Heart left ventricle (tissue), 16 donors: Measurements from ENCODE around the gene ESPN. TPM values are rescaled to one million over a fixed set of nuclear protein-coding genes. Genes with fewer than 3 reads are reported as not detected.

ENCODE experiments used
- ATAC-seq, 4 donors: fragments of 200-7000 bp; cut with Tn5 transposase; one replicate each; pipeline ENCODE4 v1.9.1; 2020 to 2022; ENCODE audit warnings: moderate library complexity in 4 of 4, mild to moderate bottlenecking in 3 of 4, moderate number of reproducible peaks in 1 of 4
- DNase-seq, 5 donors: peaks; one replicate each; pipeline ENCODE4 v3.0.0-alpha.2; 2020
- H3K27ac ChIP-seq, 12 donors: fragments of 200-600 bp; sonication (generic) in 4 of 12; one replicate each; pipeline versions ENCODE4 v1.5.0 to v1.8.0; 2016 to 2022; ENCODE audit warnings: mild to moderate bottlenecking in 2 of 12
- H3K27me3 ChIP-seq, 9 donors: fragments of 200-600 bp; sonication (generic) in 2 of 9; one replicate each; pipeline versions ENCODE4 v1.5.1 to v1.8.0; 2016 to 2022; ENCODE audit warnings: mild to moderate bottlenecking in 3 of 9
- H3K36me3 ChIP-seq, 9 donors: fragments of 200-600 bp; sonication (generic) in 2 of 9; one replicate each; pipeline versions ENCODE4 v1.5.0 to v1.8.0; 2018 to 2022; ENCODE audit warnings: mild to moderate bottlenecking in 2 of 9
- H3K4me1 ChIP-seq, 12 donors: fragments of 200-600 bp; sonication (generic) in 4 of 12; one replicate each; pipeline versions ENCODE4 v1.5.0 to v1.8.0; 2016 to 2022; ENCODE audit warnings: mild to moderate bottlenecking in 3 of 12
- H3K4me3 ChIP-seq, 12 donors: fragments of 200-600 bp; sonication (generic) in 4 of 12; one replicate each; pipeline versions ENCODE4 v1.5.0 to v1.8.0; 2017 to 2022; ENCODE audit warnings: mild to moderate bottlenecking in 9 of 12, moderate library complexity in 4 of 12
- H3K9me3 ChIP-seq, 12 donors: fragments of 200-600 bp; sonication (generic) in 4 of 12; one replicate each; pipeline versions ENCODE4 v1.5.0 to v1.8.0; 2016 to 2022; ENCODE audit warnings: mild to moderate bottlenecking in 1 of 12
- POLR2A ChIP-seq, 2 donors: fragments of 450-650 bp; IDR thresholded peaks; one replicate each; pipeline ENCODE4 v1.6.1; 2017; ENCODE audit warnings: antibody characterized with exemption in 2 of 2, mild to moderate bottlenecking in 2 of 2, moderate library complexity in 2 of 2
- WGBS, 4 donors: extraction: QIAGEN DNeasy Blood & Tissue Kit in 2 of 4; methylation state at CpG; one replicate each; pipeline versions ENCODE4 v1.1.5 to v1.1.7; 2013 to 2018; 5-methylcytosine and 5-hydroxymethylcytosine counted together
- intact Hi-C, 10 donors: fragments of 100-400 bp; cut with DNase I; formaldehyde crosslinking; loops; one replicate each; pipeline versions ENCODE4 v1.11.1 to v1.14.2; 2022
- polyA plus RNA-seq, 2 donors: library from polyadenylated mRNA; stranded (reverse); fragments of 200-250 nt; gene quantifications; one replicate each; pipeline ENCODE4 v1.2.3, GENCODE V29; 2013
- total RNA-seq, 9 donors: library from RNA; depleted of rRNA in 2 of 9; stranded (reverse); fragments of >200 nt in 2 of 9; fragmentation: NEBNext Ultra II Directional in 3 of 9; extraction: Animal tissue kit (Norgen Biotek cat#: 25700) in 3 of 9; gene quantifications; one replicate each; pipeline versions ENCODE4 v1.1.0 to v1.2.4, GENCODE V29; 2016 to 2023
- TF ChIP-seq, protein P1 (sequence below), 12 donors: fragments of 200-600 bp; sonication (generic) in 4 of 12; IDR thresholded peaks; one replicate each; pipeline versions ENCODE4 v1.5.0 to v1.8.0; 2018 to 2022; ENCODE audit warnings: antibody characterized with exemption in 12 of 12, mild to moderate bottlenecking in 5 of 12
- donor health status: ischemic (EF 13 %, LVEDD 7.1; RV severe dilation, severe dysfunction).
- donor health status: healthy with polysubstance abuse.
- donor health status: DM: no; HTN: yes; CAD: no.
- donor health status: DM: no; HTN: no; CAD: no.
- donor health status: ischemic (EF 25% LVEDD 6.9; RV normal size, moderate dysfunction).
- donor health status: ischemic (EF 25% LVEDD 5.7; RV mildly dilated, moderate dysfunction).
- donor health status: healthy.
- donor health status: DM: yes; HTN: yes; CAD: no.
- donor health status: ischemic (EF 35%, LVEDD 5.7; RV mildly dilated, moderate dysfunction).
- donor health status: nonischemic (EF 11% LVEDD 7.7; RV severe dilation, severe dysfunction).
- donor health status: DM: yes; HTN: yes; CAD: no.
- donor health status: PGD.
- donor health status: ischemic (EF 29% LVEDD 5.4; RV normal size, mild dysfunction).
- donor health status: nonischemic (EF 23%, LVEDD 6.1; RV moderate dilation, normal function).

The ESPN gene
- total and polyA plus RNA-seq, 11 donors, result 0.10 to 1.3 (median 0.21) TPM; not detected in 6

DNA sequence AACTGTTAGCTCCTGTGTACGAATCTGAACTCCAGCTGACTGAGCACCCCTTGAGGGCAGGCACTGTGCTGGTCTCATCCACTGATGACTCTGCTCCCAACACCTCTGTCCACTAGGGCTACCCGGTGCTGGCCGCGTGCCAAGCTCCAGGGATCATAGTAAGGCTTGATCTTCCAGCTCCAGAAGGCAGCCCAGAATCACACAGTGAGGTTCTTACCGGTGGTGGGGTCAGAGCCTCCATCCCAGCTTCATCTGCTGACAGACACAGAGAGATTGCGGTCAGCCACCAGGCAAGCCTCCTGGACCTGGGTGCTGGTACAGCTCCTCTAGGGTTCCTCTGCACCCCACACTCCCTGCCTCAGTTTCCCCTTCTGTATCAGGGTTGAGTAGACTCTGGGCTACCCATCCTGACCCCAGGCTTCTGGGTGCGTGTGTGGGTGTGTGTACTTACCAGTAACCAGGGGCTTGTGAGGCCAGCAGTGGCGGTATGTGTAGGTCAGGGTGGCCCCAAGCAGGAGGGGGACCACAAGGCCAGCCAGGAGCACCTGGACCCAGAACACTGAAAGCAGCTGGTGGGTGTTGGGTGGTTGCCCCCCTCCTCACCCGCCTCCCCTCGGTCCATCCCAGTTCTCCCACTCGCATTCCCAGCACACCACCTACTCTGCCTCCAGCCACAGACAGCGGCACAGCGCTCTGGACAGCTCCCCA is 38.0 kb downstream of the ESPN start:
- no peaks in the 10 kb centered on the region for H3K9me3 ChIP-seq
- ATAC-seq (no peak), DNase-seq (no peak)
- peaks cover 0 to 34% (median 5%) of the 10 kb centered on the region in 9 donors for H3K27me3 ChIP-seq
- WGBS, 4 donors, result 87 to 93% (median 90%) methylated on average over 13 of the region's 13 CpGs
- H3K4me1 ChIP-seq, result peaks cover 0 to 36% (median 11%) of the 10 kb centered on the region in 12 donors
- TF ChIP-seq, protein P1, sequence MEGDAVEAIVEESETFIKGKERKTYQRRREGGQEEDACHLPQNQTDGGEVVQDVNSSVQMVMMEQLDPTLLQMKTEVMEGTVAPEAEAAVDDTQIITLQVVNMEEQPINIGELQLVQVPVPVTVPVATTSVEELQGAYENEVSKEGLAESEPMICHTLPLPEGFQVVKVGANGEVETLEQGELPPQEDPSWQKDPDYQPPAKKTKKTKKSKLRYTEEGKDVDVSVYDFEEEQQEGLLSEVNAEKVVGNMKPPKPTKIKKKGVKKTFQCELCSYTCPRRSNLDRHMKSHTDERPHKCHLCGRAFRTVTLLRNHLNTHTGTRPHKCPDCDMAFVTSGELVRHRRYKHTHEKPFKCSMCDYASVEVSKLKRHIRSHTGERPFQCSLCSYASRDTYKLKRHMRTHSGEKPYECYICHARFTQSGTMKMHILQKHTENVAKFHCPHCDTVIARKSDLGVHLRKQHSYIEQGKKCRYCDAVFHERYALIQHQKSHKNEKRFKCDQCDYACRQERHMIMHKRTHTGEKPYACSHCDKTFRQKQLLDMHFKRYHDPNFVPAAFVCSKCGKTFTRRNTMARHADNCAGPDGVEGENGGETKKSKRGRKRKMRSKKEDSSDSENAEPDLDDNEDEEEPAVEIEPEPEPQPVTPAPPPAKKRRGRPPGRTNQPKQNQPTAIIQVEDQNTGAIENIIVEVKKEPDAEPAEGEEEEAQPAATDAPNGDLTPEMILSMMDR (IDR thresholded peaks at IDR 0.05), result no peak
- no peak for TF ChIP-seq POLR2A (IDR thresholded peaks at IDR 0.05)
- intact Hi-C loops, result no loop called here
- H3K4me3 ChIP-seq, result no peak overlapping the region
- no peak overlapping the region for H3K27ac ChIP-seq
- peaks cover 0 to 27% (median 17%) of the 10 kb centered on the region in 9 donors for H3K36me3 ChIP-seq

DNA sequence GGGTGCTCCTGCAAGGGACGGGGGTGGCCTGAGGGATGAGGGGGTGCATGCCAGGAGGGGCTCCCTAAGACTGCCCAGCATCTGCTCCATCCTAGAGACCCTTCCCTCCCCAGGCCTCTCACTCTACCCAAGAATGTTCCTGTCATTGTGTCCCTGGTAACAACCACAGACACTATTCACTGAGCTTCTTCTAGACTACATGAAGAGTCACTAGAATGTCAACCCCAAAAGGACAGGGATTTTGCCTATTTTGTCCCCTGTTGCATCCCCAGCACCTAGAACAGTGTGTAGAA is 38.5 kb downstream of the ESPN start:
- H3K27ac ChIP-seq, result no peak overlapping the region
- intact Hi-C loops, result no loop called here
- 70 to 100% (median 88%) methylated on average over 1 of the region's 1 CpG for WGBS, 4 donors
- ATAC-seq (no peak), DNase-seq (no peak)
- H3K36me3 ChIP-seq, result peaks cover 0 to 32% (median 18%) of the 10 kb centered on the region in 9 donors
- TF ChIP-seq POLR2A (IDR thresholded peaks at IDR 0.05), result no peak
- TF ChIP-seq, protein P1 (IDR thresholded peaks at IDR 0.05), result no peak
- peaks cover 0 to 36% (median 11%) of the 10 kb centered on the region in 12 donors for H3K4me1 ChIP-seq
- H3K9me3 ChIP-seq, result no peaks in the 10 kb centered on the region
- no peak overlapping the region for H3K4me3 ChIP-seq
- H3K27me3 ChIP-seq, result peaks cover 0 to 29% (median 5%) of the 10 kb centered on the region in 9 donors

DNA sequence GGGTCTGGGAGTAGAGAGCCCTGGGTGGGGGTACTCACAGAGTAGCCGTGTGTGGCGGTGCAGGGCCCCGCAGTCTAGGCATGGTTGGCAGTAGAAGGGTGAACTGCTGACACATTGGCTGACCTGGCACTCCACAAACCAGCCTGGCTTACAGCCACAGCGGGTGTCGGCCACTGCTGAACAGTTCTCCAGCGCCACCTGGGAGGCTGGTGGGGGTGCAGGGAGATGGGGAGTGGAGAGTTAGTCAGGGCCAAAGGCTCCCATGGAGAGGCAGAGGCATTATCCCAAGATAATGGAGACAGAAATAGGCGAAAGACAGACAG is 39.9 kb downstream of the ESPN start:
- TF ChIP-seq, protein P1 (IDR thresholded peaks at IDR 0.05), result peak in 9 of 12 donors; percentile 7 to 45 (median 27)
- no peak for TF ChIP-seq POLR2A (IDR thresholded peaks at IDR 0.05)
- H3K4me3 ChIP-seq, result peak overlapping the region in 1 of 12 donors; percentile 55
- intact Hi-C loops, result no loop called here
- peaks cover 0 to 47% (median 28%) of the 10 kb centered on the region in 9 donors for H3K36me3 ChIP-seq
- ATAC-seq, result peak; percentile 64 to 83 (median 78)
- H3K27ac ChIP-seq, result peak overlapping the region in 1 of 12 donors; percentile 18
- no peaks in the 10 kb centered on the region for H3K9me3 ChIP-seq
- peaks cover 0 to 36% (median 11%) of the 10 kb centered on the region in 12 donors for H3K4me1 ChIP-seq
- DNase-seq, result peak; percentile 73 to 87 (median 86)
- WGBS, 4 donors, result 61 to 67% (median 62%) methylated on average over 7 of the region's 7 CpGs
- peaks cover 0 to 19% (median 5%) of the 10 kb centered on the region in 9 donors for H3K27me3 ChIP-seq

DNA sequence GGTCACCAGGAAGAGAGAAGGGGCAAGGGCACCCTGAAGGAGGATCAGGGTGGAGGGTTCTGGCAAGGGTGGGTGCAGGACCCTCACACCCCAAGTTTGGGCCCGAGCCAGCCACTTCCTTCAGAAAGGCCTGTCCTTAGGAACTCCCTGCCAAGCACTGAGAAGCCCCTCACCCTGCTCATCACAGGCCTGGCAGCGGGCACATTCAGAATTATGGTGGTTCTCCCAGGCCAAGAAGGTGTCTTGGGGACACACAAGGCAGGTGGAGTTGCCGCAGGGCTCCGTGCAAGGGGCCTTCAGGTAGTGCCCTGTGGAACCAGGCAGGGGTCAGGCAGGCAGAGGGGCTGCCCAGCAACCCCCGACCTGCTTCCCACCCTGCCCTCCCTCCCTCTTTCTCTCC is 40.3 kb downstream of the ESPN start:
- Histone ChIP-seq H3K36me3 (peaks cover 0 to 51% (median 33%) of the 10 kb centered on the region in 9 donors), H3K27ac (peak overlapping the region in 1 of 12 donors; percentile 9), H3K9me3 (no peaks in the 10 kb centered on the region), H3K27me3 (peaks cover 0 to 15% (median 5%) of the 10 kb centered on the region in 9 donors), H3K4me3 (peak overlapping the region in 1 of 12 donors; percentile 55), H3K4me1 (peaks cover 0 to 33% (median 10%) of the 10 kb centered on the region in 12 donors)
- intact Hi-C loops, result no loop called here
- peak in 1 of 5 donors; percentile 30 for DNase-seq
- 84 to 95% (median 93%) methylated on average over 5 of the region's 5 CpGs for WGBS, 4 donors
- ATAC-seq, result no peak
- TF ChIP-seq, protein P1 (IDR thresholded peaks at IDR 0.05), result no peak
- TF ChIP-seq POLR2A (IDR thresholded peaks at IDR 0.05), result no peak
